HEK293T (cell line): ENCODE measurements around the gene TTLL11.
A peak's percentile ranks its signal among the peaks of the same experiment; 100 is the strongest.

Source experiments
- CTCF ChIA-PET: fragments of 350-600 bp; formaldehyde crosslinking; extraction: SDS; loops from one replicate; lab custom pipeline; 2021; ENCODE audit warnings: antibody characterized with exemption, inconsistent platforms; lab: Yijun Ruan, JAX
- POLR2A ChIA-PET: fragments of 350-600 bp; formaldehyde crosslinking; extraction: SDS; loops from one replicate; lab custom pipeline; 2020; ENCODE audit warnings: antibody characterized with exemption, inconsistent platforms; lab: Yijun Ruan, JAX
- DNase-seq: peaks from one replicate; pipeline ENCODE4 v3.0.0; 2012; ENCODE audit warnings: mixed read lengths; ENCODE audit errors: extremely low spot score
- ARNT ChIP-seq: fragments of 450-650 bp; IDR thresholded peaks from 2 replicates; pipeline ENCODE4 v1.6.1; 2017; ENCODE audit warnings: mild to moderate bottlenecking
- BHLHE40 ChIP-seq: fragments of 450-650 bp; IDR thresholded peaks from 2 replicates; pipeline ENCODE4 v1.6.1; 2016; ENCODE audit warnings: mild to moderate bottlenecking, moderate library complexity, borderline replicate concordance
- CTBP1 ChIP-seq: fragments of 450-650 bp; IDR thresholded peaks from 2 replicates; pipeline ENCODE4 v1.6.1; 2016; ENCODE audit warnings: borderline replicate concordance
- ELF4 ChIP-seq: fragments of 450-650 bp; IDR thresholded peaks from 2 replicates; pipeline ENCODE4 v1.6.1; 2017; ENCODE audit warnings: antibody characterized with exemption
- FOXA1 ChIP-seq: fragments of 450-650 bp; IDR thresholded peaks from 2 replicates; pipeline ENCODE4 v1.6.1; 2016; ENCODE audit warnings: mild to moderate bottlenecking
- FOXK2 ChIP-seq: fragments of 450-650 bp; IDR thresholded peaks from 2 replicates; pipeline ENCODE4 v1.6.1; 2016; ENCODE audit warnings: mild to moderate bottlenecking
- FOXM1 ChIP-seq: fragments of 450-650 bp; IDR thresholded peaks from 2 replicates; pipeline ENCODE4 v1.6.1; 2017; ENCODE audit warnings: mild to moderate bottlenecking, borderline replicate concordance
- HDGF ChIP-seq: fragments of 450-650 bp; IDR thresholded peaks from 2 replicates; pipeline ENCODE4 v1.6.1; 2017; ENCODE audit warnings: antibody characterized with exemption, borderline replicate concordance
- L3MBTL2 ChIP-seq: fragments of 450-650 bp; conservative IDR thresholded peaks from 2 replicates; pipeline ENCODE4 v1.6.1; 2016; ENCODE audit warnings: mild to moderate bottlenecking
- LEF1 ChIP-seq: fragments of 450-650 bp; IDR thresholded peaks from 2 replicates; pipeline ENCODE4 v1.6.1; 2017; ENCODE audit warnings: mild to moderate bottlenecking, borderline replicate concordance
- NFRKB ChIP-seq: fragments of 450-650 bp; IDR thresholded peaks from 2 replicates; pipeline ENCODE4 v1.6.1; 2016; ENCODE audit warnings: mild to moderate bottlenecking, moderate library complexity
- PKNOX1 ChIP-seq: fragments of 450-650 bp; IDR thresholded peaks from 2 replicates; pipeline ENCODE4 v1.6.1; 2016
- SP1 ChIP-seq: fragments of 450-650 bp; IDR thresholded peaks from 2 replicates; pipeline ENCODE4 v1.6.1; 2017
- SUZ12 ChIP-seq: fragments of 450-650 bp; IDR thresholded peaks from 2 replicates; pipeline ENCODE4 v1.6.1; 2016; ENCODE audit warnings: mild to moderate bottlenecking
- TARDBP ChIP-seq: fragments of 450-650 bp; IDR thresholded peaks from 2 replicates; pipeline ENCODE4 v1.6.1; 2016
- ZNF384 ChIP-seq: fragments of 450-650 bp; IDR thresholded peaks from 2 replicates; pipeline ENCODE4 v1.6.1; 2016

TTLL11 gene

DNA sequence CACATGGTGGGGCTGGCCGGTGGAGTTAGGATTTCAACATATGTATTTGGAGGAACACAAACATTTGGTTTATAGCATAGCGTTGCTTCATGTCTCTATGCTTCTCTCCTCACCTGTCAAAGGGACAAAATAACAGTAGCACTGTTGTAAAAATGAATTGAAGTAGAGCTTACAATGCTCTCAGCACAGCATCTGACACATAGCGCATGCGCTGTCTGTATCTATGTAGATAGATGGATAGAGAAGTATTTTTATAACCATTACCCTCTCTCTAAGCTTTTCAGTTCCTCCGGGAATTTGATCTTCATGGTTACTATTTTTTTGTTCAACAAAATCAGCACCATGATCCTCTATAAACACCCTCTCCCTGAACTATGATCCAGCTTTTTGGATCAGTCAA is 166.0 kb downstream of the TTLL11 start:
- CTCF ChIA-PET = no interaction called here

DNA sequence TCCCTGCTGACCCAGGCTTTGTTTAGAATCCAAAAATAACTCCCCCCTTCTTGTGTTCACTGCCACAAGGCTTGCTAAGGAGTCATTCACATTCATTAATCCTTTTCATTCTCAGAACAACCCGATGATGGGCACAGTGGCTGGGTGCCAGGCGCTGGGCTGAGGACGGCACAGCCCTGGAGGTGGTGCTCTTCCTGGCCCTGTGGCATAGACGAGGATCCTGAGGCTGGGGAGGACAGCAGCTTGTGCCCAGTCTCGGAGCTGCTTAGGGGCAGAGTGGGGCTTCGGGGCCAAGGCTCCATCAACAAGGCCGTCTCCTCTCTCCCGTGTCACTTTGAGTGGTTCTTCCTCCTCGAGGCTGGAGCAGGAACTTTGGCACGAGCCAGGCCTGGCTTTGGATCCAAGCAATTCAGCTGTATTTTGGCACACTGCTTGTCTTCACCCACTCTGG is 166.7 kb downstream of the TTLL11 start:
- DNase-seq = no peak
- TF ChIP-seq FOXM1 (no peak), NFRKB (no peak), SUZ12 (no peak), HDGF (no peak), BHLHE40 (no peak), L3MBTL2 (no peak), FOXA1 (no peak), TARDBP (no peak), PKNOX1 (no peak), ARNT (no peak), SP1 (no peak), ELF4 (no peak)
- CTCF ChIA-PET = no interaction called here
- POLR2A ChIA-PET = no interaction called here

More for the DNA sequence above, 166.0 kb downstream of the TTLL11 start:
- TF ChIP-seq ARNT (no peak), PKNOX1 (no peak), BHLHE40 (no peak), SP1 (no peak), TARDBP (no peak), FOXK2 (no peak), LEF1 (no peak), FOXM1 (no peak), SUZ12 (no peak), FOXA1 (no peak), L3MBTL2 (no peak), ELF4 (no peak), NFRKB (no peak), ZNF384 (no peak), CTBP1 (no peak), HDGF (no peak)
- POLR2A ChIA-PET = no interaction called here
- no peak for DNase-seq

DNA sequence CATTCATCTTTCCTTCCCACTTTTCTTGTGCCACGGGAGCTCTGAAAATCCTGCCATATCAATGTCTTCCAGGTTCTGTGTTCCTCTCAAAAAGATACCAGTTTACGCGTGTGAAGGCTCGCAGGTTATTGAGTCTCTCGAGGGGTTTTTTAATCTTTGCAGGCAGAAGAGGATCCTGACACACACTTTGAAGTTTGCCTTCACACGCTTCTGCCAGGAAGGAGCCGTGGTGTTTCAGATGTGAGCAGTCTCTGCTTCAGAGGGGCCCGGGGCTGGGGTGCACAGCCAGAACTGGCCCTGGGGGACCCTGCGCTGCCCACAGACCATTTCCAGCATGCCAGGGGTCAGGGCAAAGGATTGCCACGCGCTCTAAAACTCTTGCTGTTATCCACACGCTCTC is 167.2 kb downstream of the TTLL11 start:
- TF ChIP-seq FOXA1 (no peak), SUZ12 (no peak), TARDBP (no peak), BHLHE40 (no peak), FOXK2 (no peak), LEF1 (no peak), ARNT (no peak)
- ChIA-PET POLR2A (no interaction called here), CTCF (no interaction called here)
- no peak for DNase-seq

DNA sequence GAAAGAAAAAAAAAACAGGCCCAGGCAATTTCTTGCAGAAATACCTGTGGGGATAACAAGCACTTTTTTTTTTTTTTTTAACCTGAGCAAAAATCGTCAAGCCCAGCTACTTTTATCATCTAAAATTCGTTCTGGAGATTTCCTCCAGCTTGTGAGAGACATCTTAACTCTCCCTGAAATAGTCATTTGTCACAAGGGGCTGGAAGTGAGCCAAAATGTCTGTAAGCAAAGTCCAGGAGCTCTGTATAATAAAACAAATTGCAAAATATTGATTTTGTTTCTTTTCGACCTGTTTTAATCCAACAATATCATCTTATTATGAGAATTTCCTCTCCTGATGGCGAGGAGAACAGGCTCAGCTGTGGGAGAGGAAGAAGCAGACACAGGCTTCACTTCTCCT is 168.4 kb downstream of the TTLL11 start:
- no peak for DNase-seq
- CTCF ChIA-PET = no interaction called here
- POLR2A ChIA-PET = no interaction called here
- TF ChIP-seq CTBP1 (no peak), SUZ12 (no peak), L3MBTL2 (no peak), TARDBP (no peak), PKNOX1 (no peak), ARNT (no peak), HDGF (no peak), ZNF384 (no peak), BHLHE40 (no peak), ELF4 (no peak), FOXK2 (no peak), NFRKB (no peak), SP1 (no peak), LEF1 (no peak)

DNA sequence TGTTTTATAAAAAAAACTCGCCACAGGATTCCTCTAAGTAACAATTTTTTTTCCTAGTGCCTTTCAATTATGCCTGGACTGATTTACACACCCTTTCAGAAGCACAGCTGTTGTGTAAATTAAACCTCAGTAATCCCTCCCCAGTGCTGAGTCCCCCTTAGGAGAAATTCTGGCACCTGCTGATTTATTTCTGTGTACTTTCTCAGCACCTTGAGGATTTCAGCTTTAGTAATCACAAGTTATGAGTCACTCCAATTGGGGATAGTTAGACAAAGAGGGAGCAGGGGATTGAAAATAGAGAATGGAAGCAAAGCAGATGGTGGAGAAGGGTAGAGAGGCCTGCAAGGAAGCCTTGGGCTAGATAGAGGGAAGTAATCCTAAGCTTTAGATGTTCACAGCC is 171.7 kb downstream of the TTLL11 start:
- peak; percentile 49 for TF ChIP-seq PKNOX1
- TF ChIP-seq ELF4 = no peak
- POLR2A ChIA-PET = no interaction called here
- CTCF ChIA-PET = interaction anchor here (0.7 to 1.2 kb wide), 3 partner anchors 9 to 226 kb away, joined by 3 to 6 read pairs (median 4); no protein-coding TSS in a partner anchor
- DNase-seq = no peak
